ENCODE data around the gene UGT1A4. TPM values are rescaled to one million over a fixed set of nuclear protein-coding genes. Genes with fewer than 3 reads are reported as not detected.

Gene UGT1A4
- total RNA-seq, 2 experiments from 2014 or later: not detected

DNA sequence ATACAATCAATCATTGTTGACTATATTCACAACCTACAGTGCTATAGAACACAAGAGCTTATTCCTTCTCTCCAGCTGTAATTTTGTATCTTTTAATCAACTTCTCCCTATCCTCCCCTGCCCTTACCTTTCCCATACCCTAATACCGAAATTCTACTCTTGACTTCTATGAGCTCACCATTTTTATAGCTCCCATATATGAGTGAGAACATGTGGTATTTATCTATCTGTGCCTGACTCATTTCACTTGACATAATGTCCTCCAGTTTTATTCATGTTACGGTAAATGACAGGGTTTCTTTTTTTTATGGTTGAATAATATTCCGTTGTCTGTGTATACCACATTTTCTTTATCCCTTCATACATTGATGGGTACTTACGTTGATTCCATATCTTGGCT is 62.2 kb downstream of the UGT1A4 start:
- peaks cover 29% of the 10 kb centered on the region for H3K27me3 Mint-ChIP-seq
- ChIA-PET CTCF (no interaction called here), POLR2A (no interaction called here)
- H3K9me3 Mint-ChIP-seq: peaks cover 13% of the 10 kb centered on the region
- no peak for DNase-seq
- H3K4me1 Mint-ChIP-seq (ENCODE audit: low read depth): no peaks in the 10 kb centered on the region
- H3K27ac Mint-ChIP-seq: no peak overlapping the region
- intact Hi-C loops (cut with micrococcal nuclease): no loop called here
- no peak overlapping the region for H3K4me3 Mint-ChIP-seq
- no peaks in the 10 kb centered on the region for H3K36me3 Mint-ChIP-seq

DNA sequence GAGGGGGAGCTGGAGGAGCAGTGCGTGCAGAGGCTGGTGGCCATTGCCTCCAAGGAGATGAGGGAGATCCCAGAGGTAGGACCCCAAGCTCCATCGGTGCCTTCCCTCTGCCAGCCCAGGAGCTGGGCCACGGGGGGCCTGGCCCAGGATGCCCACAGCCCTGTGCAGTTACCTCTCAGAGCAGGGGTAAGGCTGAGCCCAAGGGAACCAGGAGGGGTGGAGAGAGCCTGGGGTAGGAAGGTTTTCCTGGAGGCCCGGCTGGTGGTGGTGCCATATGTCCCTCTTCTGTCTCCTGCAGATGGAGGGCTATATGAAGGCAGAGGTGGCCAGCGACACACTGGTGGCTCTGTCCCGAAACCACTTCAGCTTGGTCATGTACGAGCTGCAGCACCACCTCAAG is 71.0 kb downstream of the UGT1A4 start:
- H3K4me1 Mint-ChIP-seq (ENCODE audit: low read depth): no peaks in the 10 kb centered on the region
- no peaks in the 10 kb centered on the region for H3K9me3 Mint-ChIP-seq
- no peak overlapping the region for H3K4me3 Mint-ChIP-seq
- DNase-seq: no peak
- no peaks in the 10 kb centered on the region for H3K36me3 Mint-ChIP-seq
- POLR2A ChIA-PET: no interaction called here
- no peak overlapping the region for H3K27ac Mint-ChIP-seq
- H3K27me3 Mint-ChIP-seq: peaks cover 10% of the 10 kb centered on the region
- intact Hi-C loops (cut with micrococcal nuclease): no loop called here
- CTCF ChIA-PET: no interaction called here

DNA sequence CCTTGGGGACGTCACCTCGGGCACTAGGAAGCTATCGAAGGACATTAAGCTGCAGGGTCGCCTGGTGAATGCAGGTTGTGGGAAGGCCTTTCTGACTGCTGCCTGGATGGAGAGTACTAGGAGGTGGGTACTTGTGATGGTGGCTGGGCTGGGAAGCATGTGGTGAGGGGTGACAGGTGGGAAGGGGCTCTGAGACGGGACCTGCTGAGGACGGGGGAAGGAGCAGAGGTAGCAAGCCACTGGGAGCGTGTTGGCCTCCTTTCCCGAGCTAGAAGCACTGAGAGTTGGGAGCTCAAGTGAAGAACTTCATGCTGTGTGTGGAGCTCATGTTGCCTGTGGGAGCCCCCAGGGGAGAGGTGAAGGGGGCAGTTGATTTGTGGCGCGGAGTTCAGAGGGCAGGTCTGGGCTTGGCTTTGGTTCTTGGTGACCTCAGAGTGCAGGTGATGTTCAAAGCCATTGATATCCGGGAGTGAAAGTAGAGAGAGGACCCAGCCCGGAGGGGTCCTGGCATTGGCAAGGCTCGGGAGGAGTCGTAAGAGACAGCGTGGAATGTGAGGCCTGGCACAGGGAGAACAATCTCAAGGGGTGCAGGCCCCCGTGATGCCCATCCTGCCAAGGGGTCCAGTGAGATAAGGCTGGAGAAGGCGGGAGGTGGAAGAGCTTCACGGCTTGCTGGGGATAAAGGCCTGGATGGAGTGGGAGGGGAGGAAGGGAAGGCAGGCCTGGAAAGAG is 72.8 kb downstream of the UGT1A4 start:
- POLR2A ChIA-PET: no interaction called here
- Mint-ChIP-seq H3K9me3 (no peaks in the 10 kb centered on the region), H3K36me3 (no peaks in the 10 kb centered on the region), H3K27me3 (peaks cover 2% of the 10 kb centered on the region), H3K4me3 (no peak overlapping the region), H3K27ac (no peak overlapping the region), H3K4me1 (ENCODE audit: low read depth) (no peaks in the 10 kb centered on the region)
- CTCF ChIA-PET: interaction anchor here (0.6 kb wide), 1 partner anchor 256 kb away, joined by 3 read pairs; no protein-coding TSS in a partner anchor
- intact Hi-C loops (cut with micrococcal nuclease): no loop called here
- no peak for DNase-seq

DNA sequence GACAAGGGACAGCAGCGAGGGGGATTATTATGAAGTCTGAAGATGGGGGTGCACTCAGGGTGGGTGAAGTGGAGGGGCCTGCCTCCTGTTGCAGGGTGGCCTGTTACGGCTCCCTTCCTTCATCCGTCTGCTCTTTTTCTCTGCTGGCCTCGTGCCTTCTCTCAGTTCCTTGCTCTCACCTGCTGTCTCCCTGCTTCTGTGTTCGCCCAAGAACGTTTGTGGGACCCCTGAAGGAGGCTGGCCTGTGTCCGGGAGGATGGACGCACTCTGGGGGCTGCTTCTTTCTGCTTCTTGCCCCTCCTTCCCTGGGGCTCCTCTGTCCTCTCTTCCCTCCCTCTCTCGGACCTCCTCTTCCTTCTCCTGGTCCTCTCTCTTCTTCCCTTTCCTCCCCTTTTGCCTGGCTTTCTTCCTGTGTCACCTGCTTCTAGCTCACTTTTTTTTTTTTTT is 73.4 kb downstream of the UGT1A4 start:
- Mint-ChIP-seq H3K36me3 (no peaks in the 10 kb centered on the region), H3K4me1 (ENCODE audit: low read depth) (no peaks in the 10 kb centered on the region), H3K9me3 (no peaks in the 10 kb centered on the region), H3K4me3 (no peak overlapping the region), H3K27ac (no peak overlapping the region), H3K27me3 (no peaks in the 10 kb centered on the region)
- intact Hi-C loops (cut with micrococcal nuclease): no loop called here
- POLR2A ChIA-PET: no interaction called here
- no peak for DNase-seq
- CTCF ChIA-PET: no interaction called here

DNA sequence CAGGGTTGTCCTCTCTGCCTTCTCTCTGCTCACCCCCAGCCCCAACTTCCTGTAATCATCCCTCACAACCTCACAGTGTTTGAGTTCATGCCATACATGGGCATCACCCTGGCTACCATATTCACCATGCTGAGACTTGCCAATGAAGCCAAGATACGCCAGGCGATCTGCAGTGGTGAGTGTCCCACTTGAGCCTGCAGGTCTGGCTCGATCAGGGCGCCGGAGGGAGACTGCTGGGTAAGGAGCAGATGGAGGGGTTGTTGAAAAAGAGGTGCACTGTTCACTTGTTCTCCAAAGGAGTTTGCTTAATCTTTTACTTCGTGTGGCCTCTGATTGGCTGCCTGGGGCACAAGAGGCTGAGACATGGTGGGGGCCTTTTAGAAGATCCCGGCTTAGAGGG is 74.2 kb downstream of the UGT1A4 start:
- DNase-seq: no peak
- H3K36me3 Mint-ChIP-seq: no peaks in the 10 kb centered on the region
- POLR2A ChIA-PET: no interaction called here
- intact Hi-C loops (cut with micrococcal nuclease): no loop called here
- H3K9me3 Mint-ChIP-seq: no peaks in the 10 kb centered on the region
- H3K27me3 Mint-ChIP-seq: no peaks in the 10 kb centered on the region
- no peak overlapping the region for H3K27ac Mint-ChIP-seq
- no peak overlapping the region for H3K4me3 Mint-ChIP-seq
- H3K4me1 Mint-ChIP-seq (ENCODE audit: low read depth): no peaks in the 10 kb centered on the region
- CTCF ChIA-PET: no interaction called here

DNA sequence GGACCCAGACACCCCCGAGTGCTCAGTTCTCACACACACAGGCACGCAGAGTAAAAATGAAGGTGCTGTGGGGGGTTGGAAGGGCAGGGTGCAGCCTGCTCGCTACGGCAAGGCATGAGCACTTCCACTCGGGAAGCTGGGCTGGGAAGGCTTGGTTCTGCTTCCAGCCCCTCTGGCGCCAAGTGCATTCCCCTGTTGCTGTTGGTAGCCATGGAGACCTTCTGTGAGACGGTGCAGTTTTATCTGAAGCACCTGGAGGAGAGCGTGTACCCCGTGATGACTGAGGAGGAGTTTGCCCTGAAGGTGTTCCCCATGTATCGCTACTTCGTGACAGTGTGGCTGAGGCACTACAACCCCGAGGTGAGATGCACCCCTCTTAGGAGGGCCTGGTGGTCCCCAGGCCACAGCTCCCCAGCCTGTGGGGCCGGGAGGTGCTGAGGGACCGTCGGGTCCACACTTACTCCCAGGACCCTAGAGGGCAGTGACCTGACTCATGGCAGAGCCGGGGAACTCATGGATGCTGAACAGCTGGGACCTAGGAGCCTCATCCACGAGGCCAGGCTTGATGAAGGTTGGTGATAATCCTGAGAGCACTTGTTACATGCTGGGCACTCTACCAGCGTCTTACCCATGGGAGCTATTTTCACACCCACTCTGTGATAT is 75.1 kb downstream of the UGT1A4 start:
- POLR2A ChIA-PET: no interaction called here
- CTCF ChIA-PET: no interaction called here
- H3K36me3 Mint-ChIP-seq: no peaks in the 10 kb centered on the region
- no peak for DNase-seq
- no peaks in the 10 kb centered on the region for H3K4me1 Mint-ChIP-seq (ENCODE audit: low read depth)
- H3K27ac Mint-ChIP-seq: no peak overlapping the region
- no peaks in the 10 kb centered on the region for H3K27me3 Mint-ChIP-seq
- intact Hi-C loops (cut with micrococcal nuclease): no loop called here
- no peaks in the 10 kb centered on the region for H3K9me3 Mint-ChIP-seq
- H3K4me3 Mint-ChIP-seq: no peak overlapping the region

DNA sequence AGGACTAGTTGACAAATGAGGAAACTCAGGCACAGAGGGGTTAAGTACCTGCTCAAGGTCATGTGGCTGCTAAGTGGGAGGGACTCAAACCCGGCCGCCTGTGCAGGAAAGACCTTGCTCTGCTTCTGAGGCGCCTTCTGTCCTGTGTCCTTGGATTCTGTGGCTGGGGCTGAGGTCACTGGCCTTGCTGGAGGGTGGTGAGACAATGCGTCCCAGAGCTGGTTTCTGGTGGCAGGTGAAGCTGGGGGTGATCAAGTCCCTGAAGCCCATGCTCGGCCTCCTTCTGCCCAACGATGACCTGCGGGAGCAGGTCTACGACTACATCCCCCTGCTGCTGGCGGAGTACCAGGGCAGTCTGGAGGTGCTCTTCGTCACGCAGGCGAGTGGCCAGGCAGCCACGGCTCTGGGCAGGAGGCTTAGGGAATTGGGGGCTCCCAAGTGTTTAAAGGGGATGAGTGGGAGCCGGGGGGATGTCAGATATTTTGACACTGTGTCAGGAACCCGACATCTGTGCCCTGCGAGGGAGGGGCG is 75.7 kb downstream of the UGT1A4 start:
- ChIA-PET POLR2A (no interaction called here), CTCF (no interaction called here)
- Mint-ChIP-seq H3K27ac (no peak overlapping the region), H3K4me3 (no peak overlapping the region), H3K36me3 (no peaks in the 10 kb centered on the region), H3K9me3 (no peaks in the 10 kb centered on the region), H3K4me1 (ENCODE audit: low read depth) (no peaks in the 10 kb centered on the region), H3K27me3 (no peaks in the 10 kb centered on the region)
- DNase-seq: no peak
- intact Hi-C loops (cut with micrococcal nuclease): no loop called here

DNA sequence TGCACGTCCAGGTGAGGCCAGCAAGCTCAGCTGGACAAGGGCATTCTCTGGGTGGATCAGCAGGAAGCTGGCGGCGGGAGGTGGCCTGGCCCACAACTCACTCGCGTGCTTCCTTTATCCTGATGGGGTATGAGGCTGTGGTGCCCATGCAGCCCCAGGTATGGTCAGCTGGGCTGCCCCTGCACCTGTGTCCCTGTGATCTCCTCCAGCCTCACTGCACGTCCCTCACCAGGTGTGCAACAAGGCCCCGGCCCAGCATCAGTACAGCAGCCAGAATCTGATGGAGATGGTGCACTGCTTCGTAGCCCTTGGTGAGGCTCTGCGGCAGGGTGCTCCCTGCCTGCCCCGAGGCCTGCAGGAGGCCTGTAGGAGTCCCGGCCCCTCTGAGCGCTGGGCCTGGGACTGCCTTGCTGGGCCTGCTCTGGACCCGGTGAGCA is 77.2 kb downstream of the UGT1A4 start:
- Mint-ChIP-seq H3K4me3 (no peak overlapping the region), H3K4me1 (ENCODE audit: low read depth) (no peaks in the 10 kb centered on the region), H3K27ac (no peak overlapping the region), H3K36me3 (no peaks in the 10 kb centered on the region), H3K9me3 (no peaks in the 10 kb centered on the region), H3K27me3 (no peaks in the 10 kb centered on the region)
- ChIA-PET CTCF (no interaction called here), POLR2A (no interaction called here)
- peak; percentile 1 for DNase-seq
- intact Hi-C loops (cut with micrococcal nuclease): no loop called here

DNA sequence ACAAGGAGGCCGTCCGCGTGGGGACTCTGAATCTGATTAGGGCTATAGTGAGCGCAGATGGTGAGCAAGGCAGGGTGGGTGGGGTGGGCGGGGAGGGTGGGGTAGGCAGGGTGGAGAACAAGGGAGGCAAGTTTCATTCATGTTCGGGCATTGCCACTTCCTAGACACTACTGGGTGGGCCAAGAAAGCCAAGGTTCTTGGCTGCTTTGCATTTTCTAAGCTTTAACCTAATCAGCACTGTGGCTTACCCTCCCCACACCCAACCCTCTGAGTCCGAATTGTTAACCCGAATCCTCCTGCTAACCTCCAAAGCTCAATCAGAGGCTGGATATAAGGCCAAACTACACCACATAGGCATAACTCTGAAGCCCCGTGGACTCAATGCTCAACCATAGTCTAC is 77.7 kb downstream of the UGT1A4 start:
- CTCF ChIA-PET: no interaction called here
- H3K36me3 Mint-ChIP-seq: no peaks in the 10 kb centered on the region
- no peak overlapping the region for H3K4me3 Mint-ChIP-seq
- no peaks in the 10 kb centered on the region for H3K27me3 Mint-ChIP-seq
- no peak overlapping the region for H3K27ac Mint-ChIP-seq
- no peaks in the 10 kb centered on the region for H3K4me1 Mint-ChIP-seq (ENCODE audit: low read depth)
- intact Hi-C loops (cut with micrococcal nuclease): no loop called here
- POLR2A ChIA-PET: no interaction called here
- no peak for DNase-seq
- no peaks in the 10 kb centered on the region for H3K9me3 Mint-ChIP-seq

DNA sequence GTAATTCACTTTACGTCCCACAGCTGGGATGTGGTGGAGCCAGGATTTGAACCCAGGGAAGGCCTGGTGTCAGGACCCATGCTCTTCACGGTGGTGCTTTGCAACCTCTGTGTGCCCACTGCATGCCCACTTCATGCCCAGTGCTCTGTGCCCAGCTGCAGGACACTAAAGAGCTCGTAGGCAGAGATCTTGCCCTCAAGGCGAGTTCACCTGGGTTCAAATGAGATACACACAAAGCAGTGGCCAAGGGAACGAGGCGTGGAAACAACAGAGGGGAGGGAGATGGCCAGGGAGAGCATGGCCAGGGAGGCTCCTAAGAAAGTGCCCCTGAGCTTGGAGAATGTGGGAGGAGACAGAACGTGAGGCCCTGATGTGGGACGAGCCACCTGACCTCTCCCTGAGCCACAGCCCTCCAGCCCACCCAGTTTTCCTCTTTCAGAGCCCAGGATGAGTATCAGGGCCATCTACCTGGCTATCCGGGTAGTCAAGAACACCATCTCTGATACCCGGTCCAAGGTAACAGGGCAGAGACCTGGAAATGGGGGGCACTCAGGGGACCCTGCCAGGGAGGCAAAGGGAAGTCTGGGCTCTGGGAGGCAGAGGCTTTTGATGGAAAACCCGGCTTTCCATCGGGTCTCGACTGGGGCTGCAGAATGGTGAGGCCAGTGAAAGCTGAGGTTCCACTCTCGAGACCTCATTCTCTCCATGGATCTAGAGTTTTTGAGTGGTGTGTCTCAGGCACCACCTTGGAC is 80.0 kb downstream of the UGT1A4 start:
- Mint-ChIP-seq H3K36me3 (no peaks in the 10 kb centered on the region), H3K4me1 (ENCODE audit: low read depth) (no peaks in the 10 kb centered on the region), H3K27me3 (no peaks in the 10 kb centered on the region), H3K9me3 (no peaks in the 10 kb centered on the region), H3K27ac (no peak overlapping the region), H3K4me3 (no peak overlapping the region)
- ChIA-PET CTCF (no interaction called here), POLR2A (no interaction called here)
- intact Hi-C loops (cut with micrococcal nuclease): no loop called here
- DNase-seq: peak; percentile 1

DNA sequence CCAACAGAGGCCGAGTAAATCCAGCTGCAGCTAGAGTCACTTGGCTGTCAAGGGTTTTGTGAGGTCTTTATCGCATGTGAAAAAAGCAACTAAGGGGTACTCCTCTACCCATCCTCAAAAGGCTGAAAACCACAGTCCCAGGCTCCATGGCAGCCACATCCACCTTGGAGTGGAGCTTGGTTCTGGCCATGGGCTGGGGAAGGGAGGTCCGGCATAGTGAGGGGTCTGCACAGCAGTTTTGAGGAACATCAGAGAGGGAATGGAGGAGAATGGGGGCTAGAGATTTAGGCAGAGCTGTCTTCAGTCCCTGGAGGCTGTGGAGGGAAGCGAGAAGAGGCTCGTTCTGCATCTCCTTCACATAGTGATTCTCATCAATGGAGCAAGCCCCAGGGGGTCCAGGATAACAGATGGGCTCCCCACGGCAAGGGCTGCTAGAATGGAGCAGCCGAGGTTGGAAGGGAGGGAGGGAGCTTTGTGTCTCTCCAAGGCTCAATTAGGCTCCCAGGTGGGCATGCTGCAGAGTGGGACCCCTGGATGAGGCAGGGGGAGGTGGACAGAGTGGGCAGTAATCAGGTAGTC is 80.6 kb downstream of the UGT1A4 start:
- H3K27ac Mint-ChIP-seq: no peak overlapping the region
- no peak overlapping the region for H3K4me3 Mint-ChIP-seq
- ChIA-PET CTCF (no interaction called here), POLR2A (no interaction called here)
- H3K4me1 Mint-ChIP-seq (ENCODE audit: low read depth): no peaks in the 10 kb centered on the region
- intact Hi-C loops (cut with micrococcal nuclease): no loop called here
- H3K9me3 Mint-ChIP-seq: no peaks in the 10 kb centered on the region
- peaks cover under 1% of the 10 kb centered on the region for H3K27me3 Mint-ChIP-seq
- no peaks in the 10 kb centered on the region for H3K36me3 Mint-ChIP-seq
- no peak for DNase-seq

DNA sequence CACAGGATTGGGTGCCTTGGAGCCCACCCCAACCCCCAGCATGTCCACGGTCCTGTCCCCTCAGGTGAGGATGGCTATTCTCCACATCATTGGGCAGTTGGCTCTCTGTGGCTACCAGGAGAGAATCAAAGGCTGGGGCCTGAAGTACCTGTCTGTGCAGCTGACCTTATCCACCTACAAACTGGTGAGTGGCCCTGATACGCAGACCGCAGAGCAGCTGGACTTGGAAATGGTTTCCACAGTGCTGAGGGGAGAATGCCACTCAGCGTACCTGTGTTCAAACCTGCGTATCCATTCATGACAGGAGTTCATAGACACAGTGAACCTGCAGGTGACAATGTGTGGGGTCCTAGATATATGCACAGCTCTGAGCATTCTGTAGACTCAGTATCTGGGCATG is 81.2 kb downstream of the UGT1A4 start:
- Mint-ChIP-seq H3K4me3 (no peak overlapping the region), H3K9me3 (no peaks in the 10 kb centered on the region), H3K4me1 (ENCODE audit: low read depth) (no peaks in the 10 kb centered on the region), H3K36me3 (no peaks in the 10 kb centered on the region), H3K27ac (no peak overlapping the region), H3K27me3 (peaks cover 2% of the 10 kb centered on the region)
- intact Hi-C loops (cut with micrococcal nuclease): no loop called here
- POLR2A ChIA-PET: no interaction called here
- CTCF ChIA-PET: no interaction called here
- DNase-seq: peak; percentile 4

All from activated CD4-positive, alpha-beta memory T cell treated with anti-CD3 and anti-CD28 coated beads for 36 hours (primary cell).